ENCODE data around the gene MSL1.
"Not testable (repeated sequence)": the region's sequence is repeated elsewhere in the genome, so short reads cannot be mapped to it uniquely, and the experiment has no call there.

Gene MSL1

GRCh38 chr17:40134184-40134583 lies 12.4 kb downstream of the MSL1 start:
- H3F3A ChIP-seq (ENCODE audit: insufficient read depth) = peaks cover 20% of the 10 kb centered on the region
- no peak overlapping the region for H3K9ac ChIP-seq (ENCODE audit: low read length)
- H3K27ac ChIP-seq (ENCODE audit: low read depth, low read length) = no peak overlapping the region
- H2AFZ ChIP-seq (ENCODE audit: low read depth, low read length, severe bottlenecking) = no peak overlapping the region
- H3K4me3 ChIP-seq (ENCODE audit: insufficient read depth, low read length, poor library complexity, severe bottlenecking) = no peak overlapping the region
- TF ChIP-seq EZH2phosphoT487 (conservative IDR thresholded peaks at IDR 0.05; ENCODE audit: low read length) = no peak
- TF ChIP-seq, protein P1, sequence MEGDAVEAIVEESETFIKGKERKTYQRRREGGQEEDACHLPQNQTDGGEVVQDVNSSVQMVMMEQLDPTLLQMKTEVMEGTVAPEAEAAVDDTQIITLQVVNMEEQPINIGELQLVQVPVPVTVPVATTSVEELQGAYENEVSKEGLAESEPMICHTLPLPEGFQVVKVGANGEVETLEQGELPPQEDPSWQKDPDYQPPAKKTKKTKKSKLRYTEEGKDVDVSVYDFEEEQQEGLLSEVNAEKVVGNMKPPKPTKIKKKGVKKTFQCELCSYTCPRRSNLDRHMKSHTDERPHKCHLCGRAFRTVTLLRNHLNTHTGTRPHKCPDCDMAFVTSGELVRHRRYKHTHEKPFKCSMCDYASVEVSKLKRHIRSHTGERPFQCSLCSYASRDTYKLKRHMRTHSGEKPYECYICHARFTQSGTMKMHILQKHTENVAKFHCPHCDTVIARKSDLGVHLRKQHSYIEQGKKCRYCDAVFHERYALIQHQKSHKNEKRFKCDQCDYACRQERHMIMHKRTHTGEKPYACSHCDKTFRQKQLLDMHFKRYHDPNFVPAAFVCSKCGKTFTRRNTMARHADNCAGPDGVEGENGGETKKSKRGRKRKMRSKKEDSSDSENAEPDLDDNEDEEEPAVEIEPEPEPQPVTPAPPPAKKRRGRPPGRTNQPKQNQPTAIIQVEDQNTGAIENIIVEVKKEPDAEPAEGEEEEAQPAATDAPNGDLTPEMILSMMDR (IDR thresholded peaks at IDR 0.05; ENCODE audit: insufficient read depth, low read length, poor library complexity, severe bottlenecking) = no peak
- no peaks in the 10 kb centered on the region for H3K9me3 ChIP-seq (ENCODE audit: insufficient read depth, low read length)
- peaks cover 53% of the 10 kb centered on the region for H3K36me3 ChIP-seq (ENCODE audit: low read length)
- no peak overlapping the region for H3K4me2 ChIP-seq (ENCODE audit: low read depth, low read length, poor library complexity, severe bottlenecking)
- H3K79me2 ChIP-seq (ENCODE audit: insufficient read depth, low read length) = peaks cover 23% of the 10 kb centered on the region
- H3K9me2 ChIP-seq (replicated peaks; ENCODE audit: insufficient read depth, low read length) = no peaks in the 10 kb centered on the region
- no peaks in the 10 kb centered on the region for H4K20me1 ChIP-seq (ENCODE audit: low read depth, low read length)
- no peaks in the 10 kb centered on the region for H3K27me3 ChIP-seq (ENCODE audit: low read length)

DNA sequence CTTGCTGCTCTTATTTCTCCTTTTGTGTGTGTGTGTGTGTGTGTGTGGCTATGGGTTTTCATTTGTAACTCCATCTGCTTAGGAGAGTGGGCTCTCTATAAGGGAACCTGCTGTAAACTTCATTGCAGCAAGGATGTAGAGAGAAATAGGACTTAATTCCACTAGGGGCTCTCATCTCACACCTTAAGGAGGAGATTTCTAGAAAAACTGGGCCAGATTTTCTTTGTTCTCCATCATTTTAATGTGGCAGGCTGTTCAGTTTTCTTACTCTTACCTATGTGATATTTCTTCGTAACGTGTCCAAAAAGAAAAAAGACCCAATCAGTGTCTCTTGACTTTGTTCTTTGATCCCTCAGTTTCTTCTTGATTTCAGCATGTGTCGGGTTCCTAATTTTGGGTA lies 14.0 kb downstream of the MSL1 start:
- Histone ChIP-seq H3K9ac (ENCODE audit: low read length) (no peak overlapping the region), H3K9me3 (ENCODE audit: insufficient read depth, low read length) (no peaks in the 10 kb centered on the region), H3K4me3 (ENCODE audit: insufficient read depth, low read length, poor library complexity, severe bottlenecking) (no peak overlapping the region), H4K20me1 (ENCODE audit: low read depth, low read length) (no peaks in the 10 kb centered on the region), H3K4me2 (ENCODE audit: low read depth, low read length, poor library complexity, severe bottlenecking) (no peak overlapping the region), H3K9me2 (replicated peaks; ENCODE audit: insufficient read depth, low read length) (no peaks in the 10 kb centered on the region), H3K27me3 (ENCODE audit: low read length) (no peaks in the 10 kb centered on the region), H3F3A (ENCODE audit: insufficient read depth) (peaks cover 24% of the 10 kb centered on the region), H3K27ac (ENCODE audit: low read depth, low read length) (no peak overlapping the region), H3K36me3 (ENCODE audit: low read length) (peaks cover 40% of the 10 kb centered on the region), H3K79me2 (ENCODE audit: insufficient read depth, low read length) (peaks cover 31% of the 10 kb centered on the region), H2AFZ (ENCODE audit: low read depth, low read length, severe bottlenecking) (no peak overlapping the region)
- TF ChIP-seq, protein P1 (IDR thresholded peaks at IDR 0.05; ENCODE audit: insufficient read depth, low read length, poor library complexity, severe bottlenecking) = no peak
- no peak for TF ChIP-seq EZH2phosphoT487 (conservative IDR thresholded peaks at IDR 0.05; ENCODE audit: low read length)

DNA sequence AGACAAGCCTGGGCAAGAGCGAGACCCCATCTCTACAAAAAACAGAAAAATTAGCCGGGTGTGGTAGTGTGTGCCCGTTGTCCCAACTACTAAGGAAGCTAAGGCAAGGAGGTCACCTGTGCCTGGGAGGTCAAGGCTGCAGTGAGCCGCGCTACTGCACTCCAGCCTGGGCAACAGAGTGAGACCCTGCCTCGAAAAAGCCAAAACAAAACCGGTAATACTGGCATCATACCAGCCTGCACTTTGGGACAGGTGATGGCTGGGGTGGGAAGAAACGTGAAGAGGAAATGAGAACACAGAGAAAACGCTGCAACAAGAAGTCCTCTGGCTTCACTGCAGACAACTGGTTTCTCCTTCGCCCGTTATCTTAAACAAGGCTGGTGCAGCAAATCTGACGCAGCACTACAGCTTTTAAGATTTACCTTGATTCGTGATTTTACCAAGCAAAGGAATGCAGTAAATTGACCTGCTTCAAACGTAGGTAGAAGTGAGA lies 17.8 kb downstream of the MSL1 start:
- peak overlapping the region; percentile 66 for H2AFZ ChIP-seq (ENCODE audit: low read depth, low read length, severe bottlenecking)

DNA sequence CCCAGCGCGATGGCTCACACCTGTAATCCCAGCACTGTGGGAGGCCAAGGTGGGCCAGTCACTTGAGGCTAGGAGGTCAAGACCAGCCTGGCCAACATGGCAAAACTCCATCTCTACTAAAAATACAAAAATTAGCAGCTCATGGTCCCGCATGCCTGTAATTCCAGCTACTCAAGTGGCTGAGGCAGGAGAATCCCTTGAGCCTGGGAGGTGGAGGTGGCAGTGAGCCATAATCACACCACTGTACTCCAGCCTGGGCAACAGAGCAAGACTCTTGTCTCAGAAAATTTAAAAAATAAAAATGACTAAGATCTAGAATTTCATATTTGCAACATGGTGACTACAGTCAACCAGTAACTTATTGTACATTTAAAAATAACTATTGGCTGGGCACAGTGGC lies 21.4 kb downstream of the MSL1 start:
- not testable (repeated sequence) for H2AFZ ChIP-seq (ENCODE audit: low read depth, low read length, severe bottlenecking); H3K9me2 ChIP-seq (replicated peaks; ENCODE audit: insufficient read depth, low read length); H3K27ac ChIP-seq (ENCODE audit: low read depth, low read length); H3F3A ChIP-seq (ENCODE audit: insufficient read depth); H4K20me1 ChIP-seq (ENCODE audit: low read depth, low read length); H3K27me3 ChIP-seq (ENCODE audit: low read length); H3K4me2 ChIP-seq (ENCODE audit: low read depth, low read length, poor library complexity, severe bottlenecking); H3K4me3 ChIP-seq (ENCODE audit: insufficient read depth, low read length, poor library complexity, severe bottlenecking); H3K9me3 ChIP-seq (ENCODE audit: insufficient read depth, low read length); H3K9ac ChIP-seq (ENCODE audit: low read length); H3K36me3 ChIP-seq (ENCODE audit: low read length)
- H3K79me2 ChIP-seq (ENCODE audit: insufficient read depth, low read length) = peaks cover 49% of the 10 kb centered on the region

More for the DNA sequence above, 17.8 kb downstream of the MSL1 start:
- Histone ChIP-seq H3K4me2 (ENCODE audit: low read depth, low read length, poor library complexity, severe bottlenecking) (peak overlapping the region; percentile 92), H3K27me3 (ENCODE audit: low read length) (no peaks in the 10 kb centered on the region), H3K4me3 (ENCODE audit: insufficient read depth, low read length, poor library complexity, severe bottlenecking) (peak overlapping the region; percentile 72), H3K27ac (ENCODE audit: low read depth, low read length) (peak overlapping the region; percentile 89), H3K36me3 (ENCODE audit: low read length) (peaks cover 12% of the 10 kb centered on the region; the same call in 1 of the 2 replicates), H3K79me2 (ENCODE audit: insufficient read depth, low read length) (peaks cover 35% of the 10 kb centered on the region), H3F3A (ENCODE audit: insufficient read depth) (peaks cover 15% of the 10 kb centered on the region; the same call in 1 of the 2 replicates), H4K20me1 (ENCODE audit: low read depth, low read length) (no peaks in the 10 kb centered on the region), H3K9me3 (ENCODE audit: insufficient read depth, low read length) (no peaks in the 10 kb centered on the region), H3K9me2 (replicated peaks; ENCODE audit: insufficient read depth, low read length) (no peaks in the 10 kb centered on the region), H3K9ac (ENCODE audit: low read length) (peak overlapping the region; percentile 79)
- no peak for TF ChIP-seq EZH2phosphoT487 (conservative IDR thresholded peaks at IDR 0.05; ENCODE audit: low read length)
- TF ChIP-seq, protein P1 (IDR thresholded peaks at IDR 0.05; ENCODE audit: insufficient read depth, low read length, poor library complexity, severe bottlenecking) = no peak

All from SU-DHL-6 (cell line).